GM21526 (cell line): Measurements from ENCODE around the gene FRA10AC1.
A peak's percentile ranks its signal among the peaks of the same experiment; 100 is the strongest.

ENCODE experiments used
- ATAC-seq: cut with Tn5 transposase; IDR thresholded peaks from one replicate; pipeline ENCODE4 v1.9.1; 2021; ENCODE audit warnings: moderate library complexity; ENCODE audit not compliant: unreplicated experiment, low FRiP score

Gene FRA10AC1, protein sequence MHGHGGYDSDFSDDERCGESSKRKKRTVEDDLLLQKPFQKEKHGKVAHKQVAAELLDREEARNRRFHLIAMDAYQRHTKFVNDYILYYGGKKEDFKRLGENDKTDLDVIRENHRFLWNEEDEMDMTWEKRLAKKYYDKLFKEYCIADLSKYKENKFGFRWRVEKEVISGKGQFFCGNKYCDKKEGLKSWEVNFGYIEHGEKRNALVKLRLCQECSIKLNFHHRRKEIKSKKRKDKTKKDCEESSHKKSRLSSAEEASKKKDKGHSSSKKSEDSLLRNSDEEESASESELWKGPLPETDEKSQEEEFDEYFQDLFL

DNA sequence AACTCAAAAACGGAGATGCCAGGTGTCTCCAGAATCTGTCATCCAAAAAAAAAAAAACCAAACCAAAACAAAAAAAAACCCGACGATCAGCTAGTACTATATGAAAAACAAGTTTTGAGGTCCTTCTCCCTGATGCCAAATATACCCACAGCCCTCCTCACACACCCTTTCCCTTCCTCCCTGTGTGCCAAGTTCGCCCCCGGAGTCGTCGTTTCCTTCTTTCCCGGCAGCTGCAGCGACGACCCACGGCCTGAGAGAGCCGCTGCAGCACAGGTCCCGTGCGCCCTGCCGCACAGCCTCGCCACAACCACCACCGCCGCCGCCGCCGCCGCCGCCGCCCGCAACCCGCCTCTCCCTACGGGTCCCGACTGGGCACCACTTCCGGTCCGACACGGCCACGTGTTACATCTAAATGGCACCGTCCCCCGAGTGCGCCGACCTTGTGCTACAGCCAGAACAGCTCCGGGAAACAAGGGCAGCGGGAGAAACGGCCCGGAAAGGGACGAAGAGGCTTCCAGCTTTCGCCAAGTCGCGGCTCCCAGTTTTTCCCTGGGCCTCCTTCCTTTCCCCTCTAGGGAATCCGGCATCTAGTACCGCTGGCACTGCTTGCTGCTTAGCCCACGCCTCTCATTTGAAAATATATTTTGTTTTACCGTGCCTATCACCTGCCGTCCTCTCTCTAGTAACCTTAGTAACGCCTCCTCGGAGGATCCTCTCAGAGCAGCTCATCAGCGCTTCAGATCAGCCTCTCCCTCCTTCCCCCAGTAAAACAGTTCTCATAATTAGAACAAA is at the start of gene FRA10AC1:
TSS of gene FRA10AC1 (minus strand) at position 383 of the 792 bp plus-strand sequence. CDS start 2,486 bp downstream, outside the sequence.
- peak; percentile 76 for ATAC-seq

DNA sequence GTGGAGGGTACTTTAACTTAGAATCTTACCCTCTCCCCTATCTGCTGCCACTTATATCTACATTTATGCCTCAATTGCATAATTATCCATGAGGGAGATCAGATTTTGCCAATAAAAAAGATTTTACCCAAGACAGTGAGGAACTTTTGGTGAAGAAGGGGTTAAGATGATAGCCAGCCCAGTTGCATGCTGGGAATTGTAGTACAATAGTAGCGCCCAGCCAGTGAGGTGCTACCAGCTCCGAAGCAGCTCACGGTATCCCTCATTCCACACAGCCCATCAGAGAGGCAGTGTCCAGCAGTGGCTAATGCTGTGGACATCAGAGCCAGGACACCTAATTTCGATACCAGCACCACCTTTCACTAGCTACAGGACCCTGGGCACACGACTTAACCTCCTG is 49.4 kb upstream of the FRA10AC1 start:
- ATAC-seq = no peak

DNA sequence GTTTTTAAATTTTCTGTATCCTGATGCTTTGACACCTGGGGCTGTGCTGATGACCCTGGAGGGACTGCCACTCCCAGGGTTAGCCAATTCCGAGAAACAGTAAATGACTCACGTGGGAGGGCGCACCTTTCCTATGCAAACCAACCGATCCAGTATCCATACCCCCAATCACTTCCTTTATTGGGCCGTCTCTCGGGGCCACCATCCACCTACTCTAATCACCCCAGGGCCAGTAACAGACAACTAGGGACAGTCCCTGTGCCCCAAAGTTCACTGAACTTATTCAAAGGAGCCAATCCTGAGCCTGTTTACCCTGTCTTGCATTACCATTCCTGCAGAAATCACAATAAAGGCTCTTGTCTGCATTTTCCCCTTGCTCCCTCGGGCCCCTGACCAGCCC is 48.7 kb upstream of the FRA10AC1 start:
- no peak for ATAC-seq

DNA sequence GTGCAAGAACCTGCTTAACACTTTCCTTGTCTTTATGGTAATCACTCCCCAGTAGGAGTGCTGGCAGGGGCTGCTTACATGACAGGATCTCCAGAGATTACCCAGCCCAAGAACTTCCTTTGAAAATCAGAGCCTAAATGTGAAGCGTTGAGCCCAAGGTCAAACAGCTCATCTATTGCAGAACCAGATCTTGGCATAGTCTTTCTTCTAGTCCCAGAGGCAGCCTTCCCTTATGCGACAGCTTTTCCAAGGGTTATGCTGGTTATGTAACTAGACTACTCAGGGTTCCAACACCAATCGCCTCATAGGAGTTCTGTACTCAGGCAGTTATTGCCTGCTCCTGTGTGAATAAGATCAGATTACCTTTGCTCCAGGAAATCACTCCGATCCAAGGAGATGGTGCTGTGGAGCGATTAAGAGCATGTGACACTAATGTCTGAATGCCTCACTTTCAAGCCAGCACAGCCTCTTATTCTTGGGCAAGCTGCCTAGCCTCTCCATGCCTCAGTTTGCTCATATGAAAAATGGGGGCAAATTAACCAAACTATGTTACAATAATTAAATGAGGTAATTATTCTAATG is 46.9 kb upstream of the FRA10AC1 start:
- ATAC-seq = no peak

DNA sequence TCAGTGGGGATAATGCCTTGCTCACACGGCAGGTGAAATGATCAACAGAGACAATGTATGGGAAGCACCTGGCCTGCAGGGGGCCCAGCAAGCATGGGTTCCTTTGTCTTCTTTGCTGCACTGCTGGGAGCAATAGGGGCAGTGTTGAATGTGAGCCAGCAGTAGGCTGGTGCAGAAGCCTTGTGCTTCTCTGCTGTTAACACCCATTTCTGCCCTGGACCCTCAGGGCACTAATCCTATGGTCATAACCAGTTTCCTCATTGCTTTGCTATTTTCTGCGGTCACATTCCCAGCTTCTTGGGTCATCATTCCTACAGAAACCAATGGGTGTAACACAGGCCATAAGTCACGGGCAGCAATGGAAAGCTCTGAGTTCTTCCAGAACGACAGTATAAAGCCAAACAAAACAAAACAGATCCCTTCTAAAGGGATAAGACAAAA is 44.5 kb upstream of the FRA10AC1 start:
- no peak for ATAC-seq

DNA sequence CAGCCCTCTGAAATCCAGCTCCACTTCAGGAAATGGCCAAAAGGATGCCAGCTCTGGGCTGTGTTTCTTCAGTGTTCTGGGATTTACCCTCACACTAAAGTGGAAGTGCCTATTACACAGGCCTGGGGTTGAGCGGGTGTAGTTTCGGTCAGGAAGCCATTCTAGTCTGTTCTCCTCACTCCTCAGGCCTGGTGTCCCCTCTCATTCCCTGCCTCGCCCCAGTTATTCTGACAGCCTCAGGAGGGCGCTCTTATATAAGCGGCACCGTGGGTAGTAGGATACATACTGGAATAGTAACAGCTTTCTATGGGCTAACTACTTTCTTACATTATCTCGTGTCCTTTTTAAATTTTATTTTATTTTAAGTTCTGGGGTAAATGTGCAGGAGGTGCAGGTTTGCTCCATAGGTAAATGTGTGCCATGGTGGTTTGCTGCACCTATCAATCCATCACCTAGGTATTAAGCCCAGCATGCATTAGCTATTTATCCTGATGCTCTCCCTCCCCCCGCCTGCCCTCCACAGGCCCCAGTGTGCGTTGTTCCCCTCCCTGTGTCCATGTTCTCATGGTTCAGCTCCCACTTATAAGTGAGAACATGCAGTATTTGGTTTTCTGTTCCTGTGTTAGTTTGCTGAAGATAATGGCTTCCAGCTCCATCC is 43.1 kb upstream of the FRA10AC1 start:
- no peak for ATAC-seq

DNA sequence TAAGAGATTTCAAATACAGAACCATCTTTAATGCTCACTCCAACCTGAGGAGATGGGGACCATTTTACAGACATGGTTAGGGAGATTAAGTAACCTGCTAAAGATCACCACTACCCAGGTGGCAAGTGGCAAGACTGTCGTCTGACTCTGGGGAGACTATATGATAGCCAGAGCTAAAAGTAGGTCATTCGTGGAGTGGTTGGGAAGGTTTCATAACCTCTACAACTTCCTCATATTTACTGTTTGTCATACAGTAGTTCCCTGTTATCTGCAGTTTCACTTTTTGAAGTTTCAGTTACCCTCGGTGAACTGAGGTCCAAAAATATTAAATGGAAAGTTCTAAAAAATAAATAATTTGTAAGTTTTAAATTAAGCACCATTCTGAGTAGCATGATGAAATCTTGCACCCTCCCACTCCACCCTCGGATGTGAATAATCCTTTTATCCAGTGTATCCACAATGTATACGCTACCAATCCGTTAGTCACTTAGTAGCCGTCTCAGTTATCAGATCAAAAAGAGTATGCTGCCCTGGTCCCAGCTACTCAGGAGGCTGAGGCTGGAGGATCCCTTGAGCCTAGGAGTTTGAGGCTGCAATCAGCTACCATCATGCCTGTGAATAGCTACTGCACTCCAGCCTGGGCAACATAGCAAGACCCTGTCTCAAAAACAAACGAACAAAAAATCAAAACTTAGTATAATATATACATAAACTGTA is 40.4 kb upstream of the FRA10AC1 start:
- ATAC-seq = peak; percentile 80

DNA sequence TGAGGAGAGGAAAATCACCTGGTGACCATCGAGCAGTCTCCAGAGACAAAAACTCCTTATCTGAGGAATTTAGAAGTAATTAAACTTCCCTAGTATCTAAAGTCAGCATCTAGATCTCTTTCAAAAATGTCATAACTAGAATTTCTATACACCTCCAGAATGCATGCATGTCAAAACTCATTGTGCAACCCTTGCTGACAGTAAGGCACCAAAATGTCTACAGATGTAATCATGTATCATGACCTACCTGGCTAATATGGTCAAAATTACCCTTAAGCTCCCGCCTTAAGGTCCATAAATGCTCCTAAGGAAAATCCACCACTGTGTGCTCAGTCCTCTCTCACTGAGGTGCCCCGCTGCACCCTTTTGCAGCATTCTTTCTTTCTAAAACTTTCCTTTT is 39.0 kb upstream of the FRA10AC1 start:
- ATAC-seq = no peak

DNA sequence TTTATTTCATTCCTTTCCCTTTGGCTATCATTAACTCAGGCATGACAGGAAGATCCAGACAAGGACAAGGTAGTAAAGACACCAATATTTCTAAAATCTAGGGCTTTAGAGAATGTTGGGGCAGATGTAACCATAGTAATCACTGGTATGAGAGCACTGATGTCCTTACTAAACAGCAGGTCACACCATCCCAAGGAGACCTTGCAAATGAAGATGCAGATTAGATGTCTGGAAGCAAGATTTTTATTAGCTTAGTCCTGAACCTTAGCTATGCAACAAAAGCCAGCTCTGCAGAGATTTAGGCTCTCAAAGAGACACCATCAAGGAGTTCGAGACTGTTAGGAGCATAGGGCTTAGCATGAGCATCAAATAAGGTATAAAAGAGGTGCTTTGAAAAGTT is 23.6 kb upstream of the FRA10AC1 start:
- ATAC-seq = no peak

DNA sequence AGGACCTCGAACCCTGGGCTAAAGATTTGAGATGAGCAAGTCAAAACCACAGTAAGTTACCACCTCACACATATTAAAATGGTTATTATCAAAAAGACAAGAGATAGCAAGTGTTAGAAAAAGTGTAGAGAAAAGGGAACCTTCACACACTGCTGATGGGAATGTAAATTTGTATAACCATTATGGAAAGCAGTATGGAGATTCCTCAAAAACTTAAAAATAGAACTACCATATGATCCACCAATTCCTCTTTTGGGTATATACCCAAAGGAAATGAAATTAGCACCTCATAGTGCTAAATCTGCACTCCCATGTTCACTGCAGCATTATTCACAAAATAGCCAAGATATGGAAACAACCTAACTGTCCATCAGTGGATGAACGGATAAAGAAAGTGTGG is 20.8 kb upstream of the FRA10AC1 start:
- ATAC-seq = no peak

DNA sequence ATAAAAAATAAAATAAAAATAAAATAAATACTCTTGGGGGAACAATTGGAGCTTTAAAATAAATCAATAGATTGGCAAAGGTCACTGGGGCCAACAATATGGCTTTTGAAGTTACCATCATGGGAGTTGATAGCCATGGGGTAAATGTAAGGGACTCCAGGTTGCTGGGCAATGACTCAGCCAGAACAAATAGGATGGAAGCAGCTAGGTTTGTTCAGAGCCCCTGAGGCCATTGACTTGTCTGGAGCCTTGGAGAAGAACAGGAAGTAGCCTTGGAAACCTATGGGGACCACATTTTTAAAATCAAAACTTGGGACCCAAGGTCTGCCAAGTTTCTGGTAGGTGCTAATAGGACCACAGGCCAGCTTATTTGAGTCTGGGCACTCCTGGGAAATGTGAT is 20.2 kb upstream of the FRA10AC1 start:
- ATAC-seq = no peak

DNA sequence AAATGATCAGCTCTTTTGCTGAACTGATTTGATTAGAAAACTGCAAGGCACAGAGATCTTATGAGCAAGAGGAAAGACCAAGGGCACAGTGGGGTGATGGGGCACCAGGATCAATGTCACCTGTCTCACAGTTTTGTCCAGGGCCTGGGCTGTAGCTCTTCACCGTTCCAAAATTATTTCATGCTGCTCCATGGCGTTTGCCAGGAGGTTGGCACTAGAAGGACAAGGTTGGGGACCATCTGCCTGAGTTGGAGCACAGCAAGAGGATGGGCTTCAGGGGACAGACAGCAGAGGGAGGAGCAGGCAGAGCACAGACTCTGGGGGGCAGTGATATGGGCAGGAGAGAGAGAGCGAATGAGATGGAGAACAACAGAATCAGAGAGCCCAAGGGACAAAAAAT is 17.5 kb upstream of the FRA10AC1 start:
- ATAC-seq = no peak

DNA sequence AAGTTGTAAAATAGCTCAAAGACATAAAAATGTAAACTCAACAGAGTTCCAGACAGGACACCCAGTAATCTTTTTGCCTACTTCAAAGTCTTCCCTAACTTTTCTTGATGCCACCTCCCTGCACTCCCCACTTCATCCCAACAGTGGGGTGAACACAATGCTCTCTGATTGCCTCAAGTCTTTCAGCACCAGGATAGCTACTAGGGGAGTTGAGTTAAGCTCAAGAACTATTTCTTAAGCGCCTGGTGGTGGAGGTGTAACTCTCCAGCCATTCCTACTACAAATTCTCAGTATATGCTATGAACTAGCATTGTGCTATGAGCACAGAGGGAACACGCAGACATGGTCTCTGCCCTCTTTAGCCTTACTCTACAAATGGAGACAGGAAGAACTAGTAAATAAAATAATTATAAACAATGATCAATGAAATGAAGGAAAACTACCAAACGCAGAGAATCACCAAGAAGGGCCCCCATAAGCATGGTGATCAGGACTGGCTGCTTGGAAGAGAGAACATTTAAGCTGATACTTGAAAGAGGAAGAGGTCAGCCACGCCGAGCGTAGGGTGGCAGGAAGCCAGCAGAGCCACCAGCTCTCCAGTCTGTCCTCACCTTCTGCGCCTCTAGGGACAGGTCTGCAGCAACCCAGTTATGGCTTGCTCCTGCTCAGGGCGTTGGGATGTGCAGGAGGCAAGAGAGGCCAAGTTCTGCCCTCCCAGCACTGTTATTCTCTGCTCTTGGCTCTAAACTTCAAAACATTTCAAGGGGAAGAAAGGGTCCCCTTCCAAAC is 16.7 kb upstream of the FRA10AC1 start:
- peak; percentile 43 for ATAC-seq

DNA sequence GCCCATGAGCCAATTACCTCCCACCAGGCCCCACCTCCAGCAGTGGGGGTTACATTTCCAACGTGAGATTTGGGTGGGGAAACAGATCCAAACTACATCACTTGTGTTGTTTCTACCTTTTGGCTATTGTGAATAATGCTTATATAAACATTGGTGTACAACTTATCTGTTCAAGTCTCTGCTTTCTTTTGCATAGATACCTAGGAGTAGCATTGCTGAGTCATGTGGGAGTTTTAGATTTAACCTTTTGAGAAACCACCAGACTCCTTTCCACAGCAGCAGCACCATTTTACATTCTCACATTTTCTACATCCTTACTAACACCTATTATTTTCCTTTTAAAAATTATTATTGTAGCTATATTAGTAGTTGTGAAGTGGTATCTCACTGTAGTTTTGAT is 14.4 kb upstream of the FRA10AC1 start:
- no peak for ATAC-seq

DNA sequence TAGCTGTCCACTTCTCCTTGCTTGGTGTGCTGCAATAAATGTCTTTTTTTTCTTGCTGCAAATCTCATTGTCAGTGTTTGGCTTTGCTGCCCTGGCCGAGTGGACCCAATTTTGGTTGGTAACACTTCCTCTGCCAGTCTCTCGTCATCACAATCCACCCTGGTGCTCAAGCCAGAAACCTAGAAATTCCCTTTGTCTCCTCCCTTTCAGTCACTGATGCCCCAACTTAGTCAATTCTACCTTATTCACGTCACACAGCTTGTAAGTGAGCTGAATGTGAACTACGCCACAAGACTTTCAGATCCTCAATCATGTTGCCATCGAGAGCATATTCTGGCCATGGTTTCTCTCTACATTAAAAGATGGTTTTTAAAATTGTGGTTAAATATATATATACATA is 13.0 kb upstream of the FRA10AC1 start:
- peak; percentile 91 for ATAC-seq

DNA sequence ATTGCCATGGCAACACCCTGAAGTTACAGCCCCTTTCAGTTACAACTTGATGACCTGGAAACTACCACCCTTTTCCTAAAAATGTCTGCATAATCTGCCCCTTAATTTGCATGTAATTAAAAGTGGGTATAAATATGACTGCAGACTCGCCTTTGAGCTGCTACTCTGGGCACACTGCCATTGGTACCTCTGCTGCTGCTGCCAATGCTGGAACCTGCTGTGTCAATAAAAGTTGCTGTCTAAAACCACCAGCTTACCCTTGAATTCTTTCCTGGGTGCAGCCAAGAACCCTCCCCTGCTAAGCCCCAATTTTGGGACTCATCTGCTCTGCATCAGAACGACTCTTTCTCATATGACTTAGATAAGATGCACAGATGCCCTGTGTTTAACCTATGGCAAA is 10.2 kb upstream of the FRA10AC1 start:
- no peak for ATAC-seq

DNA sequence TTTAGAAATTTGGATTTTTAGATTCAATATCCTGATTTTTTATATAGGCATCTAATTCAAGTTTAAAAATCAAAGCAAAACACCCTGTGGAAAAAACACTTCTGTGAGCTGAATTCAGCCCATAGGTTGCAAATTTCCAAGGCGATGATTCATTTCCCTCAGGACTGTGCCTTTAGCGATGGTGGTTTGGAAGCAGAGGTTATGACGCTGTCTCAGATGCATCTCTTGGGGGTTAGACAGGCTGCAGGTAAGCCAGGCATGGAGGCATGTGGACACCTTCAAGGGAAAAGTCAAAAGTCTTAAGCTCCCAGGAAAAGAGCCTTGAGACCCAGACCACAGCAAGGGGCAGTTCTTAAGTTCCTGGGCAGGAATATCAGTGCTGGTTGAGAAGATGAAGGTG is 9.5 kb upstream of the FRA10AC1 start:
- ATAC-seq = no peak

DNA sequence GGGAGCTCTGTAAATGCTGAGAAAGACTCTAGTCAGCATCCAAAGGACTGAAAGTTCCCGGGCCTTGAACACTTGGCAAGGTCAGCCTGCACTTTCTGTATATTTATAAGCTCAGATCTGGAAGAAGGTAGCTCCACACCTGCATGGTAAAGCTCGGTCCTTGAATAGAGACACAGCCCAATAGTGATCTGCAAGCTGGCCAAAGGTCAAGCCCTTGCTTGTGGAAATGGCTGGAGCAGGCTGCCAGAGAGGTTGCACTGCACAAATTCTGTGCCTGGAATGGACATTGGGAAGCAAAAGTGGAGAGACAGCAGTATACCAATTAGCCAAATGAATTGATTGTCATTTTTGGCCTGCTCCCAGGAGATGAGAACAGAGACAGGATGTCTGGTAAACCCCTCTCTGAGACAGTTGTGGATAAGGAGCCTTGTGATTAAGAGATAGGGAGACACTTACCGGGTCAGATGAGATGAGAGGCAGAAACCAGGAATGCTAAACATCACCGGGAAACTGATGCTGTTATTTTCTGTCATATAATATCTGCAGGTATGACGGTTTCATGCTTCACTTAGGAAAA is 8.0 kb upstream of the FRA10AC1 start:
- no peak for ATAC-seq

DNA sequence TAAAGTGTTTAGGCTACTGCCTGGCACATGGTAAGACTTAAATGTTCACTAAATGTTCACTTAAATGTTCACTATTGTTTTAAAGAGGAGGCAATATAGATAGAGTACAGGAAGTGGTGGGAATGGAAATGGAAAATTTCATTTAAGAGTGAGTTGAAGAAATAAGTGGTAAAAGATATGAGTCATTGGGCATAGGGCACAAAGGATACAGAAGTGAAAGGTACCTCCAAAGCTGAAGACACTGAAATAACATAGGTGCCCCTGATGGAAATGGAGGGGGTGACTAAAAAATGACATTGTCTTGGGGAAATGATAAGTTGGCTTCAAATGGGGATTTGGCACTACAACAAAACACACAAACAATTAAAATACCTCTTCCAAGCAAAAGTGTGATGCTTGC is 5.2 kb upstream of the FRA10AC1 start:
- no peak for ATAC-seq
